BLaER1 (cell line): Measurements from ENCODE around the gene UROC1.

Experiments used
- H3K27ac ChIP-seq: shearing (Covaris generic); formaldehyde crosslinking; 2 replicates; pipeline ENCODE4 v1.8.1; 2022
- H3K27me3 ChIP-seq: shearing (Covaris generic); formaldehyde crosslinking; 2 replicates; pipeline ENCODE4 v1.8.1; 2022
- H3K36me3 ChIP-seq: shearing (Covaris generic); formaldehyde crosslinking; 2 replicates; pipeline ENCODE4 v1.8.1; 2022
- H3K4me1 ChIP-seq: shearing (Covaris generic); formaldehyde crosslinking; 2 replicates; pipeline ENCODE4 v1.8.1; 2022
- H3K4me2 ChIP-seq: shearing (Covaris generic); formaldehyde crosslinking; 2 replicates; pipeline ENCODE4 v1.8.1; 2022
- H3K4me3 ChIP-seq: shearing (Covaris generic); formaldehyde crosslinking; 2 replicates; pipeline ENCODE4 v1.8.1; 2022
- H3K9ac ChIP-seq: shearing (Covaris generic); formaldehyde crosslinking; 2 replicates; pipeline ENCODE4 v1.8.1; 2022
- H3K9me3 ChIP-seq: shearing (Covaris generic); formaldehyde crosslinking; 2 replicates; pipeline ENCODE4 v1.8.1; 2022
- H4K20me1 ChIP-seq: shearing (Covaris generic); formaldehyde crosslinking; 2 replicates; pipeline ENCODE4 v1.8.1; 2022
- Cebpa-rat ChIP-seq: shearing (Covaris generic); IDR thresholded peaks from 2 replicates; pipeline ENCODE4 v1.8.1; 2022

Gene UROC1

DNA sequence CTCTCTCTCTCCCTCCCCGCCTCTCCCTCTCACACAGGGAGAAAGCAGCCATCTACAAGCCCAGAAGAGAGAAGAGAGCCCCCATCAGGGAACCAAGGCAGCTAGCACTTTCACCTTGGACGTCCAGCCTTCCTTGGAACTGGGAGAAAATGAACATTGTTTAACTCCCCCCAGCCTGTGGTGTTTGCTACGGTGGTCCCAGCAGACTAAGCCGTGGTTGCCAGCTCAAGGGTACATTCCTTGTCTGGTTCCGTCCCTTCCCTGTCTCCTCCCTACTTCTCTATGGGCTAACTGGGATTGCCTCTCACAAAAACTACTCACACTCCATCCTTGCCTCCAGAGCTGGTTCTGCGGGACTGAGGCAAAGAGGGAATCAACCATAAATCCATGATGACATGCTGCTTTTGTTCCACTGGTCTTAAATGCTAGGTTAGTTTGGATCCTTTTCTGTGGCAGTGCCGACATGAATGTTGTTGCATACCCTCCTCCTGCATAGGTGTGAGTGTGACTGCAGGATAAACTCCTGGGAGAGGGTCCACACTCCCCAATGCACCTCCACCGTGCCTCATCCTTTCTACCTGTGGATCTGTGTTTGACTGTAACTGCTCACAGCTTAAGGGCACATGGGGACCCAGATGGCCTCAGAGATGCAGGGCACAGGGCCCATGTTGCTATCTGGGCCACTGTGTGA is 29.1 kb upstream of the UROC1 start:
- H3K27me3 ChIP-seq = no peaks in the 10 kb centered on the region
- H3K9ac ChIP-seq = no peak overlapping the region
- H3K9me3 ChIP-seq = peaks cover 5% of the 10 kb centered on the region
- no peaks in the 10 kb centered on the region for H4K20me1 ChIP-seq
- TF ChIP-seq Cebpa-rat = no peak
- peaks cover 53% of the 10 kb centered on the region for H3K4me1 ChIP-seq
- H3K27ac ChIP-seq = no peak overlapping the region
- no peaks in the 10 kb centered on the region for H3K36me3 ChIP-seq
- no peak overlapping the region for H3K4me3 ChIP-seq
- no peak overlapping the region for H3K4me2 ChIP-seq

DNA sequence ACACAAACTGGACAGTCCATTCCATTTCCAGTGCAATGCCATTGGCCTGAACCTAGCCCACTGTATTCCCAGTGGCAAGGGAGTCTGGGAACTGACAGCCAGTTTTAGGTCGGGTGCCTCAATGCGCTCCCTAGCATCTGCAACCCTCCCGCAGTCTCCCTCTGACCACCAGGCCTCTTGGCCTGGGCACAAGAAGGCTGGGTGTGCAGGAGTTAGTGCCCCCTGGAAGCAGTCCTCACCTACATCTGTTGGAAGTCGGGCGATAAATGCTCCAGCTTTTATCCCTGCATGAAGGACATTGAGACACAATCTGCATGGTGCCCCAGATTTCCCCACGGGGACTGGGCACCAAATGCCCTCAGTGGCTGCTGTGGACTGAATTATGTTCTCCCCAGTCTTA is 28.4 kb upstream of the UROC1 start:
- Histone ChIP-seq H3K4me2 (no peak overlapping the region), H4K20me1 (no peaks in the 10 kb centered on the region), H3K27me3 (no peaks in the 10 kb centered on the region), H3K27ac (no peak overlapping the region), H3K4me1 (peaks cover 53% of the 10 kb centered on the region), H3K36me3 (no peaks in the 10 kb centered on the region), H3K4me3 (no peak overlapping the region), H3K9me3 (peaks cover 6% of the 10 kb centered on the region), H3K9ac (no peak overlapping the region)
- TF ChIP-seq Cebpa-rat = no peak

DNA sequence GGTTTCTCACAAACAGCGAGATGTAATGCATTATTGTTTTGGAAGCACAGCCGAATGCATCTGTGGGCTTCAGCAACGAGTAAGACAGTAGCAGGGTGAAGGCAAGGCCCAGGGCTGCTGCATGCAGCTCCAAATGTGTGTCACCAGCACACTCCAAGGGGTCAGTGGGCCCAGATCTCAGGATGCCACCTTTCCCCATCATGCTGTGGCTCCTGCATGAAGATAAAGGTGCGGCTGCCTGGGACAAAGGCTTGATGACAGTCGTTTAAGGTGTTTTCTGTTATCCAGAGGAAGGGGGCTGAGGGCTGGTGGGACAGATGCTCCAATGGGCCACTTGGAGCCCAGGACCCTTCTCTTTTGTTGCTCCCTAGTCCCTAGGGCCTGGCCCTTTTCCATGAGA is 28.0 kb upstream of the UROC1 start:
- H3K27me3 ChIP-seq = no peaks in the 10 kb centered on the region

GRCh38 chr3:126544596-126545281 is 27.2 kb upstream of the UROC1 start:
- H3K36me3 ChIP-seq = no peaks in the 10 kb centered on the region
- H3K4me1 ChIP-seq = peaks cover 53% of the 10 kb centered on the region
- H3K9me3 ChIP-seq = peaks cover 6% of the 10 kb centered on the region
- no peak overlapping the region for H3K9ac ChIP-seq
- peak overlapping the region; percentile 22; the same call in 1 of the 2 replicates for H3K27ac ChIP-seq
- no peak for TF ChIP-seq Cebpa-rat
- H3K4me3 ChIP-seq = no peak overlapping the region
- peak overlapping the region; percentile 38 for H3K4me2 ChIP-seq
- no peaks in the 10 kb centered on the region for H4K20me1 ChIP-seq
- H3K27me3 ChIP-seq = no peaks in the 10 kb centered on the region

More for the DNA sequence above, 28.0 kb upstream of the UROC1 start:
- TF ChIP-seq Cebpa-rat = no peak
- Histone ChIP-seq H3K4me2 (no peak overlapping the region; the same call in 1 of the 2 replicates), H3K27ac (no peak overlapping the region; the same call in 1 of the 2 replicates), H3K36me3 (no peaks in the 10 kb centered on the region), H4K20me1 (no peaks in the 10 kb centered on the region), H3K4me3 (no peak overlapping the region), H3K4me1 (peaks cover 53% of the 10 kb centered on the region), H3K9me3 (peaks cover 6% of the 10 kb centered on the region), H3K9ac (no peak overlapping the region)

- Histone ChIP-seq H3K4me2 (no peak overlapping the region), H3K36me3 (no peaks in the 10 kb centered on the region), H3K27me3 (no peaks in the 10 kb centered on the region), H3K4me1 (peaks cover 51% of the 10 kb centered on the region), H3K9me3 (peaks cover 6% of the 10 kb centered on the region), H3K27ac (peak overlapping the region; percentile 13; the same call in 1 of the 2 replicates), H3K4me3 (no peak overlapping the region), H3K9ac (no peak overlapping the region), H4K20me1 (no peaks in the 10 kb centered on the region)
- TF ChIP-seq Cebpa-rat = no peak
These were observed 26.0 kb upstream of the UROC1 start for GRCh38 chr3:126543457-126544061.

- no peak for TF ChIP-seq Cebpa-rat
- no peak overlapping the region for H3K9ac ChIP-seq
- no peaks in the 10 kb centered on the region for H4K20me1 ChIP-seq
- H3K27ac ChIP-seq = no peak overlapping the region
- H3K9me3 ChIP-seq = peaks cover 6% of the 10 kb centered on the region
- H3K36me3 ChIP-seq = no peaks in the 10 kb centered on the region
- H3K4me3 ChIP-seq = no peak overlapping the region
- peaks cover 57% of the 10 kb centered on the region for H3K4me1 ChIP-seq
- H3K4me2 ChIP-seq = no peak overlapping the region
- no peaks in the 10 kb centered on the region for H3K27me3 ChIP-seq
These were observed 25.0 kb upstream of the UROC1 start for GRCh38 chr3:126542340-126543241.

DNA sequence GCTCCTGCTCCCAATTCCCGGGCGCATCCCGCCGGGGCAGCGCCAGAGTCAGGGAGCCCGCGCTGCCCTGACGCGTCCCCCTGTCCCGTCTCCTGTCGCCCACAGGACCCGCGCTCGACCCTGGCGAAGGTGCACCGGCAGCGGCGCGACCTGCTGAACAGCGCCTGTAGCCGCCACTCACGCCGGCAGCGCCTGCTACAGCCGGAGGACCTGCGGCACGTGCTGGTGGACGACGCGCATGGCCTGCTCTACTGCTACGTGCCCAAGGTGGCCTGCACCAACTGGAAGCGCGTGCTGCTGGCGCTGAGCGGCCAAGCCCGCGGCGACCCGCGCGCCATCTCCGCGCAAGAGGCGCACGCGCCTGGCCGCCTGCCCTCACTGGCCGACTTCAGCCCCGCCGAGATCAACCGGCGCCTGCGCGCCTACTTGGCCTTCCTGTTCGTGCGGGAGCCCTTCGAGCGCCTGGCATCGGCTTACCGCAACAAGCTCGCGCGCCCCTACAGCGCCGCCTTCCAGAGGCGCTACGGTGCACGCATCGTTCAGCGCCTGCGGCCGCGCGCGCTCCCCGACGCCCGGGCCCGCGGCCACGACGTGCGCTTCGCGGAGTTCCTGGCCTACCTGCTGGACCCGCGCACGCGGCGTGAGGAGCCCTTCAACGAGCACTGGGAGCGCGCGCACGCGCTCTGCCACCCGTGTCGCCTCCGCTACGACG is 24.2 kb upstream of the UROC1 start:
- Histone ChIP-seq H3K4me3 (no peak overlapping the region), H3K9ac (no peak overlapping the region), H4K20me1 (no peaks in the 10 kb centered on the region), H3K27me3 (no peaks in the 10 kb centered on the region), H3K4me1 (peaks cover 65% of the 10 kb centered on the region), H3K4me2 (peak overlapping the region; percentile 71), H3K27ac (peak overlapping the region; percentile 63; the same call in 1 of the 2 replicates), H3K9me3 (peaks cover 6% of the 10 kb centered on the region), H3K36me3 (no peaks in the 10 kb centered on the region)
- TF ChIP-seq Cebpa-rat = no peak

DNA sequence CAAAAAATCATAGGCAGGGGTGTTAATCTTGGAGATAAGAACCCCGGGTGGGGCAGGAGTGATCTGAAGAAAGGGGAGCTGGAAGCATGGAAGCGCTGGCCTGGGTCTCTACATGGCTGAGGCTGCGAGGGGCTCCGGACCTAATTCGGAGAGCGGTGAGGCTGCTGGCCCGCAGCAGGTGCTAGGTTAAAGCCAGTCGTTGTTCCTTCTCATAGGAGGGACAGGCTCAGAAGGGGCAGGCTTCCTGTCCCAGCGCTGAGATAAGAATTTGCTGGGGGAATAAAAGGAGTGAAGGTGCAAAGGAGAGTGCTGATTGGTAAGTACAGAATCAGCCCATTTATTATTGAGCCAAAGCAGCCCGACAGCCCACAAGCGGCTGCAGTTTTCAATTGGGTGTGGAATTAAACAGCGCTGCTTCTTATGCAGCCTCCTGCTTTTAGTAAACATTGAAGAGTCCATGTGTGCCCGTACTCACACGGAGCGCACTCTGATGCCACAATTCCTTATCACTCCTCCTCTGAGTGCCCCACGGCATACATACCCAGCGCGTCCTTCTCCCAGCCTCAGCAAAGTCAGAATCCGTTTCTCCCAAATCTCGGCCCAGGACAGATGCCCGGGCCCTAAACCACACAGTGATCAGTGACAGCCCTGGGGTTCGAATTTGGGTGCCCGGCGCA is 23.5 kb upstream of the UROC1 start:
- H3K27me3 ChIP-seq = no peaks in the 10 kb centered on the region
- H3K9me3 ChIP-seq = peaks cover 6% of the 10 kb centered on the region
- no peak for TF ChIP-seq Cebpa-rat

More for the DNA sequence above, 23.5 kb upstream of the UROC1 start:
- peak overlapping the region; percentile 63 for H3K27ac ChIP-seq
- H4K20me1 ChIP-seq = no peaks in the 10 kb centered on the region
- H3K4me3 ChIP-seq = no peak overlapping the region
- peak overlapping the region; percentile 71 for H3K4me2 ChIP-seq
- H3K9ac ChIP-seq = peak overlapping the region; percentile 35; the same call in 1 of the 2 replicates
- H3K4me1 ChIP-seq = peaks cover 69% of the 10 kb centered on the region
- H3K36me3 ChIP-seq = no peaks in the 10 kb centered on the region
